Stimulated activated CD4-positive, alpha-beta T cell treated with anti-CD3 and anti-CD28 coated beads, Interleukin-15, amount 100 ng/mL, for 24 hours (primary cell): ENCODE data around the gene SYNE3.

Source experiments
- DNase-seq: peaks from one replicate; pipeline ENCODE4 v3.0.0-alpha.2; 2020

Gene SYNE3

GRCh38 chr14:95488376-95489213, 27.9 kb downstream of the SYNE3 start:
- no peak for DNase-seq

- DNase-seq: no peak
Observed at GRCh38 chr14:95487669-95488084, 28.8 kb downstream of the SYNE3 start.

GRCh38 chr14:95486875-95487668, 29.4 kb downstream of the SYNE3 start:
- DNase-seq: no peak

GRCh38 chr14:95485222-95485819, 31.1 kb downstream of the SYNE3 start:
- no peak for DNase-seq

GRCh38 chr14:95484296-95484695, 32.2 kb downstream of the SYNE3 start:
- no peak for DNase-seq

- no peak for DNase-seq
Observed at GRCh38 chr14:95483309-95484165, 32.9 kb downstream of the SYNE3 start.

GRCh38 chr14:95482627-95483308, 33.7 kb downstream of the SYNE3 start:
- DNase-seq: no peak

GRCh38 chr14:95481391-95482022, 34.9 kb downstream of the SYNE3 start:
- no peak for DNase-seq

GRCh38 chr14:95480887-95481226, 35.6 kb downstream of the SYNE3 start:
- no peak for DNase-seq

GRCh38 chr14:95480109-95480886, 36.2 kb downstream of the SYNE3 start:
- DNase-seq: peak; percentile 49

GRCh38 chr14:95479494-95479893, 37.0 kb downstream of the SYNE3 start:
- no peak for DNase-seq

- DNase-seq: no peak
Observed at GRCh38 chr14:95478818-95479217, 37.6 kb downstream of the SYNE3 start.

- DNase-seq: no peak
Observed at GRCh38 chr14:95478309-95478708, 38.1 kb downstream of the SYNE3 start.

GRCh38 chr14:95477411-95478269, 38.8 kb downstream of the SYNE3 start:
- no peak for DNase-seq

- DNase-seq: no peak
Observed at GRCh38 chr14:95476747-95477146, 39.7 kb downstream of the SYNE3 start.

GRCh38 chr14:95475540-95476240, 40.8 kb downstream of the SYNE3 start:
- no peak for DNase-seq

GRCh38 chr14:95474941-95475340, 41.5 kb downstream of the SYNE3 start:
- DNase-seq: no peak

- no peak for DNase-seq
Observed at GRCh38 chr14:95474486-95474885, 42.0 kb downstream of the SYNE3 start.

- DNase-seq: no peak
Observed at GRCh38 chr14:95472819-95473251, 43.6 kb downstream of the SYNE3 start.
